Measurements from ENCODE around the gene BCL11A.

Gene BCL11A

DNA sequence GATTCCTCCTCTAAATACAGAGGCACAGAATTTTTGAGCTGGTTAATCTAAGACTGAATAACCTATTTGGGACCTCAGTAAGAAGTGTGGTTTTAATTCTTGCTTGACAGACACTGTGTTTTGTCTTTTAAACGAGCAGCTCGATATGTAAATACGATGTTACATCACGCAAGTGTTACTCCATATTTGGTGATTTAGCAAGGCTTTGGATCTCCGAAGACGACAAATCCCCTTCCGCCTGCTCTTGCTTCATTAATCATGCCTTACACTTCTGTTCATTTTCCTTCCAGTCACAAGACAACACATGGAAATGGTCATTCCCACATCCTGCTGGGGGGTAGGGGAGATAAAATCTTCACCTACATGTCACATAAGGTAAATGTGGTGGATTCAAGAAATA, 9.4 kb downstream of the BCL11A start:
- DNase-seq = no peak

GRCh38 chr2:60541056-60541651, 12.3 kb downstream of the BCL11A start:
- DNase-seq = no peak

DNA sequence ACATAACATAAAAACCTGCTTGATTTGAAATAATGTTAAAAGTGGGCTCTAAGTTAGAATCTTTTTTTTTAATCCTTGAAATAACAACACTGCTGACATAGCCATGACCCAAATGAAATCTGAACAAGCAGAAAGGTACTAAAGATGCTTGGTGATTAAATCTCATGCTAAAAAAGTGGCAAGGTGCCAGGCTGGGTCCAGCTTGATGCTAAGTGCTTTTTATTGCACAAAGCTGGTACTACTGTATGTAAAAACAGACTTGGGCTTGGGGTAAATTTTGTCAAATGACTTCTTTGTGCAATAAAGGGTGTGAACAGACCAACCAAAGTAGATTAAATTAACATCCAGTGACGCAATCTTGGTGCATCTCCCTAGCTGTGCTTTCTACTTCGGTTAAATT, 13.4 kb downstream of the BCL11A start:
- DNase-seq = no peak

DNA sequence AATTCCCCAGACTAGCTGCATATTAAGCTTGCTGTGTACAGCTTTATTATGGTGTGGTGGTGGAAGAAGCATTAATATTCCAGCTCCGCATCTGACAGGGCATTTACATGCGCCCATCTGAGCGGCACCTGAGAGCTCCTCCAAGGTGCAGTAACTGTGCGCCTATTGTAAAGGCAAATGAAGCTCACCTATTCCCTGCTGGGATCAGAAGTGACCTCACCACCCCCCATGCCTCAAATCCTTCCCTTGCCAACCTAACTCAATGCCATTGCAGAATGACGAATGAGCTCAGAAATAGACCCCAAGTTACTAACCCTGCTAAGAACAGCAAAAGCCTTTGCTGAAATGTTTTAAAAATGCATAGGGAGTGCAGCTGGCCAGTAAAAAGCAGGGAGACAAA, 14.3 kb downstream of the BCL11A start:
- no peak for DNase-seq

GRCh38 chr2:60538101-60538500, 15.4 kb downstream of the BCL11A start:
- DNase-seq = no peak

- no peak for DNase-seq
Measured at GRCh38 chr2:60536746-60537145, 16.7 kb downstream of the BCL11A start.

GRCh38 chr2:60535685-60536312, 17.7 kb downstream of the BCL11A start:
- DNase-seq = no peak

DNA sequence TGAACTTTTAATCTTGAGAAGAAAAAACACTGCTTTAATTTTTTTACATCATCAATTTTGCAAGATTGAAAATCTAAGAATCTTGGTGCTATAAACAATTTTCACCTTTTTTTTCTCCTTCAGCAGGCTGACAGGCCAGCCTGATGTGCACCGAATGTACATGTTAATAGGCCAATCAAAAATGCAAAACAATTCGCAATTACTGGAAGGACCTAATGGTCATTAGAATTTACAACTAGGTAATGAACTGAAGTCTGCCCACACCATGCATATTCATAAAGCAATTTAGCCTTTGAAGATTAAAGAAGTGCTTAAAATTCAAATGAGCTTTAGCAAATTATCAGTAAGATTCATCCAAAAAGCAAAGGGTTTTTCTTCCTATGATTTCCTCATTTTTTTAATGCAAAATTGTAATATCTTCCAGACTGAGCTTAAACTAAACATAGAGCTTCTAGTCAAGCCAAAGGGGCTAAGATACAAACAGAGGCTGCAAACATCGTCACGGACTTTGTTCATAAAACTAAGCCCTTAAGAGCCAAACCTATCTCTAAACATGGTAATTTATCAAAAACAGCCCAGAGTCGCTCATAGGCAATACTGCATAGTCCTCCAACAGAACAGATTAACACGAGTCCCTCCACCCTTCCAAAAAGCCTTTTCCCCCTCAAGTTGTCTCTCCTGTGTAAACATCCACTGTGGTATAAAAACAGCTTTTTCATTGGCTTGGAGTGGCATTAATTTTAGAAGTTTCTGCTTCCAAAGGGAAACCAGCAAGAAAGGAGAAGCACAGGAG, 18.4 kb downstream of the BCL11A start:
- no peak for DNase-seq

DNA sequence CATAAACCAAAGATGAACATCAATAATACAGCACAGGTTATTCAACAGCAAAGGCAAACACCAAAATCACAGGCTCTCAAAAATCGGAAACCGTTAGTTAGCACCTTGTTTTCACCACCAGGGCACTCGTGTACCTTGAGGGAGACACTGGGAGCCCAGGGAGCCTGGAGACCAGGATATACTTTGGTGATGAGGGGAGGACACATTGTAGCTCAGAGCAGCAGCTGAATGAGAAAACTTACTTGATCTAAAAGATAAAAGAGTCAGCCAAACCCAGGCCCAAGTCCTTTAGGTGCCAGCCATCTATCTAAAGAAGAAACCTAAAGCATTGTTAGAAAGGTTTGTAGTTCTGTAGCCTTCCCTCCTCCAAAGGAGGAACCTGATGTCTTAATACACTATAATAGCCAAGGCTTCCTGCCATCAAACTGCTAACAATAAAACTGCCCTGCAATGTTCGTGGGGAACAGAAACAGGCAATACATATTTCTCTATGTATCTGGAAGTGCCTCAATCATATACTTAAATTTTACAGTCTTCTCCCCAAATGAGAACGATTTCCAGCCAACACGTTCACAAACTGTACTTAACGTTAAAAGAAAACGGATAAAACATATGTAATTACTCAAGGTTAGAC, 19.3 kb downstream of the BCL11A start:
- no peak for DNase-seq

- DNase-seq = no peak
Measured at GRCh38 chr2:60533101-60534051, 20.1 kb downstream of the BCL11A start.

DNA sequence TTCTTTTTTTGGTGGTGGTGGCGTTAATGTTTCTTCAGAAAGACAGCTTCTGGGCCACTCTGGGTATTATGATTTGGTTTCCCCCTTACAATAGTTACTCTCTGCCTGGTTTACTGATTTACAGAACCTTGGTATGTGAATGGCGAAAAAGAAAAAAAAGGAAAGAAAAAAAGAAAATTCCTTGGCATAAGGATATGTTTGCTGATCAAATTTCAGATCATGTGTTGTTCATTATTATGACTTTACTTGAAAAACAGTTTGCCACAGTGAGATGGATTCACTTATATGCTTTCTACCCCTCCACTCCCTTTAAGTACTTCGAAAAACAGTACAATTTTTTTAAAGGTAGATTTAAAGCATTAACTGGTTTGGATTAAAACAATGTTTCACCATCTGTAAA, 21.0 kb downstream of the BCL11A start:
- DNase-seq = no peak

DNA sequence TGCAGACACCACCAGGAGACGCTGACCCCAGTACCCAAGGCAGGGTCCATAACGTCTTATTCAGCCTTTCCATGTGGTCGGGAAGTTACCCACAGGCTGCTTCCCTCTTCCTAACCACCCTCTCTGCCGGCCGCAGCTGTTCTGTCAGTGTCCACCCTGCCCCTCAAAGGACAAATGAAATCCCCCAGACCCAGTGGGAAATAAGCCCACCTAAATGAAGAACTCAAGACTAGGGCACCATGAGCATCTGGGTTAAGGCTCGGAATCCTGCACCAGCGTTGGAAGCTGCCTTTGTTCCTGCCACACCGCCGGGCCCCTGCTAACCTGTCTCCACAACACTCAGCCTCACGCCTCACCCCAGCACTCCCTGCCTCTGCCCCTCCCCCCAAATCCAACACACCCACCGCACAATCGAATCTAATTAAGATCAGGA, 21.7 kb downstream of the BCL11A start:
- no peak for DNase-seq

GRCh38 chr2:60530660-60531281, 22.7 kb downstream of the BCL11A start:
- no peak for DNase-seq

- DNase-seq = no peak
Measured at GRCh38 chr2:60529785-60530627, 23.4 kb downstream of the BCL11A start.

DNA sequence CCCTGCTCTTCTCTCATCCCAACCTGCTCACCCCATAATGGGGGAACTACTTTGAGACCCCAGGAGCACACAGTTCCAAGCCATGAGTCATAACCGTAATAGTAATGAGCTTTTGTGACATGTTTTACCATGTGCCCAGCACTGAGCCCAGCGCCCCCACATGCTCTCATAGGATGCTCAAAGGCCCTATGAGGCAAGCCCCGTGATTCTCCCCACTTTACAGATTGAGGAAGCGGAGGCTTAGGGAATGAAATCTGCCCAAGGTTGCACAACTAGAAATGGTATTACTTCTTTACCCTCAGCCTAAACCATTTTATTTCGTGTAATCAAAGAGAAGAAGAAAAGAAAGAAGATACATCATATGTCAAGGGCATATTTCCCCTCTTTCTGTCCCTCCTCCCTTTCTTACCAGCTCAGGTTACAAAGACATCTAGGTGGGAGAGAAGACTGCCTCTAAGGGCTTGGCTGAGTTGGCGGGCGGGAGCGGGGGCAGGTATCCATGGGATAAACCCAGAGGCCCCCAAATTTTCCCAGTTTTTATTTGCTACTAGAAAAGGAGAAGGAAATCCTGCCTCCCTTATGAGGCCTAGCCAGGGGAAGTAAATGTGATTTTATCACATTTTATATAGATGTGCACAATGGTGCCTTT, 24.2 kb downstream of the BCL11A start:
- no peak for DNase-seq

- DNase-seq = no peak
Measured at GRCh38 chr2:60528281-60529020, 25.0 kb downstream of the BCL11A start.

DNA sequence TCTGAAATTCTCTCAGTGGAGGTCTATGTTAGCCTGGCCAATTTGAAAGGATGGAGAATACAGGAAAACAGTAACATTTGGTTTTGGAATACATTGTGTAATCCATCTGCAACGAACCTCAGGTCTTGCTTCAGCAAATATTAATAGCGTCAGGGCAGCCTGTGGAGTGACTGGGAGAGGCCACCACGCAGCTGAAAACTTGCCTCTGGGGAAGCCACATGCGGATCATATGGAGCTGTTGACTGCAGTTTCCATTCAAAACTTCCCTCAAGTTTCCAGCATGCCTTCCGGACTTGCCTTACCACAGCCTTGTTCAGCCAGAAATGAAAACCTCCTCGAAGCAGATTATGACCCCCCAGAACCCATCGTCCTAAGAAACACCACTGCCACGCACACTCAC, 25.7 kb downstream of the BCL11A start:
- no peak for DNase-seq

DNA sequence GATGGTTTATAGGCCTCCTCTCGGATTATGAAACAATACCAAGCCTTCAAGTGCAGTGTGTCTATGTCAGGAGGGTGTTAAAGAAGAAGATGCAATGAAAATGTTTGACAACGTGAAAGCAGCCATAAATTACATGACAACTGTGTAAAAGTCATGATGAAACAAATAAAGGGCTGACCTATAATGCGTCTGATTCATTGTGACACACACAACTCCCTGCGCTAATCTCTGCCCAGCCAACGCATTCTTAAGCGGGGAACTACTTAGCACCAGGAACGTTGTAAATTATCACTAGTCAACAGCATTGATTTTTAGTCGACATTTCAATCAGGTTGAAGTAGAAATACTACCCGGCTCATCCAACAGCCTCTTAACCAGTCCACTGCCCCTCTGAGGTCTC, 26.8 kb downstream of the BCL11A start:
- no peak for DNase-seq

DNA sequence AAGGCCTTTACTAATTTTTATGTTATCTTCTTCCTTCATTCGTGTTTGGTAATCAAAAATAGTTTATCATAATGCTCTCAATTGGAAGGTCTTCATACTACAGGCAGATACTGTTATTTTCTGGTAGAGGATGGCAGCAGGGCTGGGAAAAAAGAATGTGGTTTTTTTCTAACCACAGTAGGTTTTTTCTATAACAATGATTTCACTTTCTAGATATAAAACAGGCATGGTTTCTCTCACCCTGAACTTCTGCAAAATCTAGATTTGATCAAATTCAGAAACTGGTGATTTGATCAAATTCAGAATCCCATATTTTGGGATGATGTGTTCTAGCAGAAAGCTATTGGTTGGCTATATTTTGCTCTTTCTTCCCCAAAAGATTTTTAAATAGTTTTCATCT, 27.6 kb downstream of the BCL11A start:
- DNase-seq = no peak

DNA sequence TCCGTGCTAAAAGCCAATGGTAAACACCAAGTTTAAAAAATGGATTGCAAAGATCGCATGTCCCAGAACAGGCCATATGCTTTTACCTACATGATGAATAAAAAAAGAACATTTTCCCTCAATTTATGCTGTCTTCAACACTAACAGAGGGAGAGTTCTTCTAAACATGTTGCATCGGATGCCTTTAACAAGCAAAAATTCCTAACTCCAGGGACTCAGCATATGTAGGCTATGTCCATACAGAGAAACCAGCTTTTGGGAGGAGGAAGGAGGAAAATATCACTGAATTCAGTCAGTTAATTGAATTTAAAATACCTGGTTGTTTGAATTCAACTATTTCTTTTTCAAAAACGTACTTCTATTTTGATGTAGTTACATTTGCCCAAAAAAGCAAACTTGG, 28.6 kb downstream of the BCL11A start:
- DNase-seq = no peak
